Measurements from ENCODE around the gene ITPK1.
A peak's percentile ranks its signal among the peaks of the same experiment; 100 is the strongest.

The ITPK1 gene

DNA sequence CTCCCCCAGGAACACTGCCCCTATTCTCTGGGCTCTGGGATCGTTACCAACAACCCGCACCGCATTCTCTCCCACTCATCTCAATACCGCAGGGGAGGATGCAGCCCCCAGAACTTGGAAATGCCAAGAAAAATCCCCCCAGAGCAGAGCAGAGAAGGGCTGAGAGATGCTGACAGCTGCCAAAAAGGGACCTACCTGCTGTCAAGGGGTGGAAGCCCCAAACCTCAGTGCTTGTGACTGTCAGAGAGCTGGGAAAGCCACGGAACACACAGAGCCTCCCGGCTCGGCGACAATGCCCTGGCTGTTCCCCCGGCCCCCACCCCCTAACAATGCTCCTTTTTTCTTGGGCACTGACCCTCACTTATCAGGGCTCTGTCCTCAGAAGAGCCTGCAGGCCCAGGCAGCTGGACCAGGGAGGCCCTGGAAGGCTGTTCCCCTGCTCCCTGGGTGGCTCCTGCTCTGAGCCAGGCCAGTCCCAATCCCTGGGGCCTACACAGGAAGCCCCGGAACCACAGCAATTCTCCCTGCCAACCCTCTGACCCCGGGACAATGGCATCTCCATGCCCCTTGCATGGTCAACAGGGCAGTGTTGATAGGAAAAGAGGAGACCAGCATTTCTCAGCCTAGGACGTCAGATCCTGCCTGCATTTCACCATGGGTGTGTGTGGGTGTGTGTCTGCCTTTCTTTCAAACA is 78.9 kb downstream of the ITPK1 start:
- TF ChIP-seq TEAD4 (IDR thresholded peaks at IDR 0.05) (no peak), TCF12 (IDR thresholded peaks at IDR 0.05; ENCODE audit: low read depth) (no peak), EGR1 (IDR thresholded peaks at IDR 0.05) (no peak), YY1 (IDR thresholded peaks at IDR 0.05; ENCODE audit: low read depth) (no peak), NFIC (IDR thresholded peaks at IDR 0.05) (no peak), CREB1 (IDR thresholded peaks at IDR 0.05; ENCODE audit: low read depth) (no peak), REST (IDR thresholded peaks at IDR 0.05; ENCODE audit: low read depth) (no peak), RAD21 (IDR thresholded peaks at IDR 0.05; ENCODE audit: low read depth) (no peak), TAF1 (IDR thresholded peaks at IDR 0.05; ENCODE audit: low read depth) (no peak), ZBTB7A (IDR thresholded peaks at IDR 0.05; ENCODE audit: low read depth) (no peak), FOXM1 (IDR thresholded peaks at IDR 0.05; ENCODE audit: borderline replicate concordance, low read depth) (no peak)
- TF ChIP-seq, protein P1, sequence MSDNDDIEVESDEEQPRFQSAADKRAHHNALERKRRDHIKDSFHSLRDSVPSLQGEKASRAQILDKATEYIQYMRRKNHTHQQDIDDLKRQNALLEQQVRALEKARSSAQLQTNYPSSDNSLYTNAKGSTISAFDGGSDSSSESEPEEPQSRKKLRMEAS (IDR thresholded peaks at IDR 0.05): no peak
- TF ChIP-seq, protein P2, sequence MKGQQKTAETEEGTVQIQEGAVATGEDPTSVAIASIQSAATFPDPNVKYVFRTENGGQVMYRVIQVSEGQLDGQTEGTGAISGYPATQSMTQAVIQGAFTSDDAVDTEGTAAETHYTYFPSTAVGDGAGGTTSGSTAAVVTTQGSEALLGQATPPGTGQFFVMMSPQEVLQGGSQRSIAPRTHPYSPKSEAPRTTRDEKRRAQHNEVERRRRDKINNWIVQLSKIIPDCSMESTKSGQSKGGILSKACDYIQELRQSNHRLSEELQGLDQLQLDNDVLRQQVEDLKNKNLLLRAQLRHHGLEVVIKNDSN (IDR thresholded peaks at IDR 0.05): no peak

DNA sequence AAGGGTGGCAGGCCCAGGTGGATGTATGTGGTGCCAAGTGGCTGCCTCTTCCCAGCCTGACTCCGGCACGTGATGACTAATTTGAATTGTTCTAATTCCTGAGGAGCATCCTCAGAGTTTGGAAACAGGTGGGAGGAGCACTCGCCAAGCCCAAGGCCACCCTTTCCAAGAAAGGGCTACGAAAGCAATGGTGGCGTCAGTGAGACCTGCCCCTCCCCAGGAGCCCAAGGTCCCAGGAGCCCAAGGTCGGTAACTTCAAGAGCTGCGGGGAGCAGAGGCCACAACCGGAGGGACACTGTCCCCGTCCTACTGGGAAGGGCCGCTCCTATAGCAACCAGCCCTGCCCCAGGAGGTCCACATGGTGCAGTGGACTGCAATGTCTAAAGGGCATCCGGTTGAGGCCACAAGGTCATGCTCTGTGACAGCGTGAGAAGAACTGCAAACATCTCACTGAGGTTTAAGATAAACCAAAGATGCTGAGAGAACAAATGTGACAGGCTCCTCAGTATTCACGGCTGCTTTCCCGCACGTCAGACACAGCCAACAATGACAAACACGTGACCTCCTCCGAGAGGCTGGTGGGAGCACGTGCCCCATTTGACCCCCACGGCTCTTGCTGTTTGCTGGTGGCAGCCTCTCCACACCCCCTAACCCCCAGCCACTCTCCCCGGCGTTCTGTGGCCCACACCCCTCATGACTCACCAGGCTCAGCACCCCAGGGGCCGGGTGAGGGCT is 79.6 kb downstream of the ITPK1 start:
- TF ChIP-seq, protein P2 (IDR thresholded peaks at IDR 0.05): peak; percentile 38; the same call in 1 of the 2 replicates
- TF ChIP-seq REST (IDR thresholded peaks at IDR 0.05; ENCODE audit: low read depth): no peak
- TF ChIP-seq FOXM1 (IDR thresholded peaks at IDR 0.05; ENCODE audit: borderline replicate concordance, low read depth): no peak
- TF ChIP-seq, protein P1 (IDR thresholded peaks at IDR 0.05): no peak
- TF ChIP-seq EP300 (IDR thresholded peaks at IDR 0.05; ENCODE audit: borderline replicate concordance): no peak
- no peak for TF ChIP-seq NFIC (IDR thresholded peaks at IDR 0.05)
- peak; percentile 66 for TF ChIP-seq TEAD4 (IDR thresholded peaks at IDR 0.05)
- no peak for TF ChIP-seq CEBPB (IDR thresholded peaks at IDR 0.05)

GRCh38 chr14:93035585-93035916 is 80.2 kb downstream of the ITPK1 start:
- no peak for TF ChIP-seq TCF12 (IDR thresholded peaks at IDR 0.05; ENCODE audit: low read depth)
- TF ChIP-seq CEBPB (IDR thresholded peaks at IDR 0.05): no peak
- no peak for TF ChIP-seq TAF1 (IDR thresholded peaks at IDR 0.05; ENCODE audit: low read depth)
- TF ChIP-seq, protein P1 (IDR thresholded peaks at IDR 0.05): no peak
- TF ChIP-seq NFIC (IDR thresholded peaks at IDR 0.05): no peak
- TF ChIP-seq EGR1 (IDR thresholded peaks at IDR 0.05): no peak
- TF ChIP-seq EP300 (IDR thresholded peaks at IDR 0.05; ENCODE audit: borderline replicate concordance): no peak
- TF ChIP-seq REST (IDR thresholded peaks at IDR 0.05; ENCODE audit: low read depth): no peak
- no peak for TF ChIP-seq CREB1 (IDR thresholded peaks at IDR 0.05; ENCODE audit: low read depth)
- no peak for TF ChIP-seq FOXM1 (IDR thresholded peaks at IDR 0.05; ENCODE audit: borderline replicate concordance, low read depth)
- TF ChIP-seq ZBTB7A (IDR thresholded peaks at IDR 0.05; ENCODE audit: low read depth): no peak
- TF ChIP-seq, protein P2 (IDR thresholded peaks at IDR 0.05): no peak
- no peak for TF ChIP-seq TEAD4 (IDR thresholded peaks at IDR 0.05)
- TF ChIP-seq RAD21 (IDR thresholded peaks at IDR 0.05; ENCODE audit: low read depth): no peak
- no peak for TF ChIP-seq YY1 (IDR thresholded peaks at IDR 0.05; ENCODE audit: low read depth)

Data from Ishikawa (cell line).